Stimulated activated CD4-positive, alpha-beta T cell treated with anti-CD3 and anti-CD28 coated beads, Interleukin-1b, Interleukin-23, amount 100 ng/mL, for 1 hour (primary cell): ENCODE measurements around the gene RAB11FIP4.

Source experiments
- DNase-seq, 2 donors: peaks; one replicate each; pipeline ENCODE4 v3.0.0-alpha.2; 2020; ENCODE audit warnings: low read depth in 2 of 2

The RAB11FIP4 gene

GRCh38 chr17:31522987-31523495 is 131.6 kb downstream of the RAB11FIP4 start:
- DNase-seq = no peak

GRCh38 chr17:31523862-31524730 is 132.6 kb downstream of the RAB11FIP4 start:
- DNase-seq = no peak

GRCh38 chr17:31524926-31525800 is 133.7 kb downstream of the RAB11FIP4 start:
- peak; percentile 72 to 96 for DNase-seq

- no peak for DNase-seq
Observed at GRCh38 chr17:31525801-31526549, 134.5 kb downstream of the RAB11FIP4 start.

GRCh38 chr17:31527606-31528005 is 136.1 kb downstream of the RAB11FIP4 start:
- no peak for DNase-seq

GRCh38 chr17:31528291-31528874 is 136.9 kb downstream of the RAB11FIP4 start:
- no peak for DNase-seq

- no peak for DNase-seq
Observed at GRCh38 chr17:31529841-31530251, 138.4 kb downstream of the RAB11FIP4 start.

GRCh38 chr17:31530391-31530985 is 139.0 kb downstream of the RAB11FIP4 start:
- no peak for DNase-seq

GRCh38 chr17:31531336-31531980 is 140.0 kb downstream of the RAB11FIP4 start:
- DNase-seq = no peak

- DNase-seq = no peak
Observed at GRCh38 chr17:31532081-31532480, 140.6 kb downstream of the RAB11FIP4 start.

- DNase-seq = no peak
Observed at GRCh38 chr17:31532526-31532925, 141.1 kb downstream of the RAB11FIP4 start.

GRCh38 chr17:31533546-31534155 is 142.2 kb downstream of the RAB11FIP4 start:
- DNase-seq = no peak

- no peak for DNase-seq
Observed at GRCh38 chr17:31534223-31534888, 142.9 kb downstream of the RAB11FIP4 start.

- no peak for DNase-seq
Observed at GRCh38 chr17:31535581-31535981, 144.1 kb downstream of the RAB11FIP4 start.

- no peak for DNase-seq
Observed at GRCh38 chr17:31536451-31536850, 145.0 kb downstream of the RAB11FIP4 start.

GRCh38 chr17:31537565-31538011 is 146.1 kb downstream of the RAB11FIP4 start:
- no peak for DNase-seq

GRCh38 chr17:31538080-31538762 is 146.7 kb downstream of the RAB11FIP4 start:
- no peak for DNase-seq

- no peak for DNase-seq
Observed at GRCh38 chr17:31540602-31541307, 149.3 kb downstream of the RAB11FIP4 start.
